Measurements from ENCODE around the gene ZNF778. TPM values are rescaled to one million over a fixed set of nuclear protein-coding genes. Genes with fewer than 3 reads are reported as not detected.

The ZNF778 gene
- total RNA-seq = 12.7 TPM

GRCh38 chr16:89217388-89218191 is at the start of gene ZNF778:
Gene ZNF778, plus strand, starts transcription at chr16:89217703. Its CDS starts 3,425 bp downstream, at chr16:89221128.

GRCh38 chr16:89171216-89172170 is 46.0 kb upstream of the ZNF778 start, which contains the start of gene CDH15:
Gene CDH15, plus strand, starts transcription at chr16:89171748. Its CDS starts 84 bp downstream, at chr16:89171832.

GRCh38 chr16:89200124-89200849 is 17.2 kb upstream of the ZNF778 start, which contains the start of gene SLC22A31:
Gene SLC22A31, minus strand, starts transcription at chr16:89200537. Its CDS starts 36 bp downstream, at chr16:89200501.

Other genes with a start within 250 kb of the ZNF778 start
- gene CBFA2T3, start 240.5 kb upstream of the ZNF778 start, total RNA-seq = 4.4 TPM
- 36.1 TPM for gene ACSF3, start 123.9 kb upstream of the ZNF778 start, total RNA-seq
- 18.3 TPM for gene CDH15, start 46.0 kb upstream of the ZNF778 start, total RNA-seq
- gene SLC22A31, start 17.2 kb upstream of the ZNF778 start, total RNA-seq = 0.47 TPM